ENCODE results near the gene MEF2C.

- TF ChIP-seq CTCF (IDR thresholded peaks at IDR 0.05) = no peak
- no peak for TF ChIP-seq POLR2AphosphoS5 (IDR thresholded peaks at IDR 0.05)
Observed at GRCh38 chr5:88923623-88924329, 40.8 kb upstream of the MEF2C start.
